Measurements from ENCODE around the gene SEMA4D. TPM values are rescaled to one million over a fixed set of nuclear protein-coding genes. Genes with fewer than 3 reads are reported as not detected.

The SEMA4D gene
- total RNA-seq, 4 donors from 2014 or later: 31.1 to 59.2 (median 42.1) TPM

DNA sequence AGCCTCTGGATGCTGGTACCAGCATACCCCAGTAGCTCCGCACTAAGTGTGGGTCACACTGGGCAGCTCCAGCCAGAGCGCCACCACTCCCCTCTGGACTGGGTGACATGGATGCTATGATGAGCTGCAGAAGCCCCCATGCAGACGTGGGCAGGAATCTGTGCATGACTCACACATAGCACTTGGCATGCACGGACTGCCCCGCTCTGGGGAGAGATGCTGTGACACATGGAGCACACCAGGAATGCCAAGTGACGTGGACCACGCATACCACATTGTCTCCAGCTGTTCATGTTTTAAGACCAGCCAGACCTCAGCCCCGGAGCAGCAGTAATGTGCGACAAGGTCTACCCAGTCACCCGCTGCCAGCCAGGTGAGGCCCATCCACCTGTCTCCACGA is 64.1 kb downstream of the SEMA4D start:
- no peak for DNase-seq (ENCODE audit: low spot score in 2 of 2)
- 75 to 76% methylated on average over 11 of the region's 11 CpGs for WGBS, 2 donors
- no peak for TF ChIP-seq POLR2A (IDR thresholded peaks at IDR 0.05)
- TF ChIP-seq CTCF (IDR thresholded peaks at IDR 0.05): no peak
- no peak overlapping the region for H3K4me3 ChIP-seq (ENCODE audit: low read depth, poor library complexity, severe bottlenecking)
- intact Hi-C loops (cut with DNase I; ENCODE audit: low total_unique reads): no loop called here

DNA sequence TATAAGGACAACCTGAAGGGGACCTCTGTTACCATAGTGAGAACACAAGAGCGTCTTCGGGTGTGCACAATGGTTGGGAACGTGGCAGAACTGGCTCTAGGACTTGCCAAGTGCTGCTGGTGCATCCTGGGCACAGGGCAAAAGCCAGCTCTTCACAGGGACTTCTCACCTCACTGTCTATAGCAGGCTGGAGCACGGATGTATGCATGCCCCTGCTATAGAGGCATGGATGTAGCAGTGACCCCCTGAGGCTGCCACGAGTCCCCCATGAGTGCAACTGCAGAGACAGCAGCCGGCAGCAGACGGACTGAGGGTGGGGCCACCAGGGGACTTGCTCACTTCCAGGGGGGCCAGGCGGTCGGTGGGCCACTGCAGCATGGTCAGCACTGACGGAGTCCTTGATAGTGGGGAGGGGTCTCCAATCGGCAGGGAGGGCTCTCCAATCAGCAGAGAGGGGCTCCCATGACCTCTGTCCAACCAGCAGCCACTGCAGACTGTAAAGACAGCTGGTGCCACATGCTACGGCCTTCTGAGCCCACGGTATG is 64.9 kb downstream of the SEMA4D start:
- intact Hi-C loops (cut with DNase I; ENCODE audit: low total_unique reads): no loop called here
- TF ChIP-seq CTCF (IDR thresholded peaks at IDR 0.05) (no peak), POLR2A (IDR thresholded peaks at IDR 0.05) (no peak)
- WGBS, 2 donors: 62 to 63% methylated on average over 9 of the region's 13 CpGs

GRCh38 chr9:89431930-89432725 is 65.8 kb downstream of the SEMA4D start:
- H3K4me3 ChIP-seq (ENCODE audit: low read depth, poor library complexity, severe bottlenecking): no peak overlapping the region
- TF ChIP-seq POLR2A (IDR thresholded peaks at IDR 0.05) (no peak), CTCF (IDR thresholded peaks at IDR 0.05) (no peak)
- WGBS, 2 donors: 75 to 80% methylated on average over 6 of the region's 6 CpGs
- intact Hi-C loops (cut with DNase I; ENCODE audit: low total_unique reads): no loop called here
- no peak for DNase-seq (ENCODE audit: low spot score in 2 of 2)

More for the DNA sequence above, 64.9 kb downstream of the SEMA4D start:
- H3K4me3 ChIP-seq (ENCODE audit: low read depth, poor library complexity, severe bottlenecking): no peak overlapping the region
- DNase-seq (ENCODE audit: low spot score in 2 of 2): peak in 1 of 2 donors; percentile 83

DNA sequence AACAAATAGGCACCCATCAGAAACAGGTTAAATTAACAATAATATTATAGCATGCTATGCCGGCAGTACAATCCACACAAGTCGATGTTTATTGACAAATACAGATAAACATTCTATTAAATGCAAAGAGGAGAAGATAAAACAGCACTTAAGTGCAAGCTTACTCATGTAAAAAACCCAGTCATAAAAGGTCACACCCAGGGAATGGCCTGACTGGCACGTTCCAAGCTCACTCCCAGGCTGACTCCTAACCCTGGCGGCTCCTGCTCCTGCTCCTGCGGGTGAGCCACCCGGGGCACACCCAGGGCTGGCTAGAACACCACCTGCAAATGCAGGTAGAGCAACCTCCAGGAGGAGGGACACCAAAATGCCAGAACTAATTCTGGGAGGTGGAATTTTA is 66.9 kb downstream of the SEMA4D start:
- intact Hi-C loops (cut with DNase I; ENCODE audit: low total_unique reads): no loop called here
- TF ChIP-seq POLR2A (IDR thresholded peaks at IDR 0.05) (no peak), CTCF (IDR thresholded peaks at IDR 0.05) (no peak)

GRCh38 chr9:89428901-89429890 is 68.7 kb downstream of the SEMA4D start:
- H3K4me3 ChIP-seq (ENCODE audit: low read depth, poor library complexity, severe bottlenecking): no peak overlapping the region
- TF ChIP-seq POLR2A (IDR thresholded peaks at IDR 0.05) (no peak), CTCF (IDR thresholded peaks at IDR 0.05) (no peak)
- intact Hi-C loops (cut with DNase I; ENCODE audit: low total_unique reads): no loop called here
- DNase-seq (ENCODE audit: low spot score in 2 of 2): no peak
- WGBS, 2 donors: 91 to 93% methylated on average over 24 to 25 of the region's 25 CpGs

More for the DNA sequence above, 66.9 kb downstream of the SEMA4D start:
- H3K4me3 ChIP-seq (ENCODE audit: low read depth, poor library complexity, severe bottlenecking): no peak overlapping the region
- no peak for DNase-seq (ENCODE audit: low spot score in 2 of 2)
- 46 to 51% methylated on average over 6 of the region's 6 CpGs for WGBS, 2 donors
